LNCaP clone FGC (cell line): ENCODE data around the gene ZC3H10.
A peak's percentile ranks its signal among the peaks of the same experiment; 100 is the strongest.
"Not testable (repeated sequence)": the region's sequence is repeated elsewhere in the genome, so short reads cannot be mapped to it uniquely, and the experiment has no call there.

Experiments used
- DNase-seq: peaks from one replicate; pipeline ENCODE4 v3.0.0-alpha.2; 2011; ENCODE audit warnings: low read depth
- H3K4me3 ChIP-seq: 2 replicates; pipeline ENCODE4 v1.5.1; 2011; ENCODE audit warnings: mild to moderate bottlenecking, low read depth, low read length, control low read depth
- TF ChIP-seq, protein P1 (sequence below): IDR thresholded peaks from 2 replicates; pipeline ENCODE4 v1.5.1; 2012; ENCODE audit warnings: mild to moderate bottlenecking; ENCODE audit not compliant: control insufficient read depth, insufficient read depth; ENCODE audit errors: extremely low read depth

ZC3H10 gene

DNA sequence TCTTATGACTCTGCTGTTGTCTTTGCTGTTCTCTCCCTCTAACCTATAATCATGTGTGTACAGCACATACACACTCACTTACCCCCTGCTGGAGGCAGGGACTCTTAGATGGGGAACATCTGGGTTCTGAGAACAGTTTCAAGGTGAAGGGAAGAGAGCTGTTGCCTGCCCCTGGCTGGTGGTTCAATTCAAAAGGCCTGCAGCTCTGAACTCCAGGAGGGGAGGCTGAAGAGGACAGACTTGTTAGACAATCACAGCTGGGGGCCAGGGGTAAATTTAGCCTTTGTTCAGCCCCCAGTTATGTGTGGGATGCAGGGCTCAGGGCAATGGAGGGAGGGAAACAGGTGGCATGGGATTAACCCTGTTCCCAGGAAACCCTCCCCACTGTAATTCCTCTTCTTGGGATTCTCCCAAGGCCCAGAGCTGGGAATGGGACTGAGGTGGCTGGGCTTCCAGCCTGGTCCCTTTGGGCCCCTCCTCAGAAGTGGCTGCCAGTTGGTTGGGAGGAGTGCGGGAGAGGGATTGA is 36.2 kb downstream of the ZC3H10 start:
- H3K4me3 ChIP-seq: no peak overlapping the region
- DNase-seq: no peak

GRCh38 chr12:56154818-56155217 is 36.8 kb downstream of the ZC3H10 start:
- TF ChIP-seq, protein P1, sequence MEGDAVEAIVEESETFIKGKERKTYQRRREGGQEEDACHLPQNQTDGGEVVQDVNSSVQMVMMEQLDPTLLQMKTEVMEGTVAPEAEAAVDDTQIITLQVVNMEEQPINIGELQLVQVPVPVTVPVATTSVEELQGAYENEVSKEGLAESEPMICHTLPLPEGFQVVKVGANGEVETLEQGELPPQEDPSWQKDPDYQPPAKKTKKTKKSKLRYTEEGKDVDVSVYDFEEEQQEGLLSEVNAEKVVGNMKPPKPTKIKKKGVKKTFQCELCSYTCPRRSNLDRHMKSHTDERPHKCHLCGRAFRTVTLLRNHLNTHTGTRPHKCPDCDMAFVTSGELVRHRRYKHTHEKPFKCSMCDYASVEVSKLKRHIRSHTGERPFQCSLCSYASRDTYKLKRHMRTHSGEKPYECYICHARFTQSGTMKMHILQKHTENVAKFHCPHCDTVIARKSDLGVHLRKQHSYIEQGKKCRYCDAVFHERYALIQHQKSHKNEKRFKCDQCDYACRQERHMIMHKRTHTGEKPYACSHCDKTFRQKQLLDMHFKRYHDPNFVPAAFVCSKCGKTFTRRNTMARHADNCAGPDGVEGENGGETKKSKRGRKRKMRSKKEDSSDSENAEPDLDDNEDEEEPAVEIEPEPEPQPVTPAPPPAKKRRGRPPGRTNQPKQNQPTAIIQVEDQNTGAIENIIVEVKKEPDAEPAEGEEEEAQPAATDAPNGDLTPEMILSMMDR: no peak
- H3K4me3 ChIP-seq: no peak overlapping the region
- DNase-seq: no peak

More for the DNA sequence above, 36.2 kb downstream of the ZC3H10 start:
- TF ChIP-seq, protein P1: no peak

GRCh38 chr12:56155256-56155845 is 37.3 kb downstream of the ZC3H10 start:
- H3K4me3 ChIP-seq: no peak overlapping the region
- no peak for DNase-seq
- TF ChIP-seq, protein P1: no peak

- not testable (repeated sequence) for H3K4me3 ChIP-seq, DNase-seq
Measured at GRCh38 chr12:56156464-56157200, 38.6 kb downstream of the ZC3H10 start.

GRCh38 chr12:56157201-56158028 is 39.3 kb downstream of the ZC3H10 start:
- DNase-seq: no peak
- TF ChIP-seq, protein P1: peak; percentile 35; the same call in 1 of the 2 replicates
- peak overlapping the region; percentile 90 for H3K4me3 ChIP-seq

GRCh38 chr12:56158029-56158925 is 40.2 kb downstream of the ZC3H10 start, which contains the start of gene MYL6:
Gene MYL6 (plus strand): TSS chr12:56158359. CDS start chr12:56158402, 43 bp downstream.
- TF ChIP-seq, protein P1: 0 out of 2 replicates have a peak, but pooled peaks have one; percentile 15
- peak within 1 kb of the TSS; percentile 90 for H3K4me3 ChIP-seq
- DNase-seq: peak; percentile 94
